K562 (cell line): Measurements from ENCODE around the gene C1orf21.

ENCODE experiments used
- BCOR ChIP-seq: fragments of 450-650 bp; IDR thresholded peaks from 2 replicates; pipeline ENCODE4 v1.6.1; 2016
- EP400 ChIP-seq: fragments of 450-650 bp; IDR thresholded peaks from 2 replicates; pipeline ENCODE4 v1.6.1; 2017; ENCODE audit warnings: antibody characterized with exemption, mild to moderate bottlenecking, moderate library complexity
- RAD21 ChIP-seq, 2 experiments: fragments of 250-450 bp in 1 of 2; fragments of 450-650 bp in 1 of 2; sonication (Bioruptor Pico) in 1 of 2; formaldehyde crosslinking in 1 of 2; IDR thresholded peaks in 1 of 2; conservative IDR thresholded peaks in 1 of 2; 2 replicates each; pipeline versions ENCODE4 v1.4.0 to v1.8.0; 2020 to 2022; ENCODE audit warnings: mild to moderate bottlenecking in 2 of 2, moderate library complexity in 1 of 2
- ZFX ChIP-seq: sonication (generic); formaldehyde crosslinking; IDR thresholded peaks from 2 replicates; pipeline ENCODE4 v1.8.0; 2022; ENCODE audit warnings: mild to moderate bottlenecking, missing genetic modification reagents, moderate library complexity
- TF ChIP-seq, protein P1 (sequence below), 2 experiments: fragments of 450-650 bp in 1 of 2; sonication (generic) in 1 of 2; formaldehyde crosslinking in 1 of 2; IDR thresholded peaks; 2 replicates each; pipeline versions ENCODE4 v1.7.1 to v1.9.0; 2016 to 2022; ENCODE audit warnings: inconsistent platforms in 1 of 2, mild to moderate bottlenecking in 1 of 2, missing genetic modification reagents in 1 of 2

DNA sequence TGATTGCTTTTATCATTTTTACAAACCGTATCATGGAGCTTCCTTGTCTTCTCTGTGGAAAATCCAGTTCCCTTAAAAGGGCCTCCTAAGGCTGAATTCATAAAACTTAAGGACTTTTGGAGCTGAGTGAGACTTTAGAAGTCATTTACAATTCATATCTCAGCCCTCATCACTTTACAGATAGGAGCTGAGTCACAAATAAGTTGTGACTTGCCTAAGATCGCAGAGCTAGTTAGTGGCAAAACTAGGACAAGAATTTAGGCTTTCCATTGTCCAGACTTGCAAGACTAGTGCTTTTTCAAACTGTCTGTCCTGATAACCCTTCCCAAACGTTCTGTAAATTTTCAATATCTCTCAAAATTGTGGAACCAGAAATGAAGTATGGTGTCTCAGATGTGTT lies 37.3 kb downstream of the C1orf21 start:
- TF ChIP-seq BCOR (no peak), RAD21 (CRISPR knock-in tag; conservative IDR thresholded peaks at IDR 0.05 in 1 of 2, IDR thresholded peaks at IDR 0.05 in 1 of 2) (no peak), ZFX (CRISPR knock-in tag) (no peak), EP400 (no peak)
- TF ChIP-seq, protein P1, sequence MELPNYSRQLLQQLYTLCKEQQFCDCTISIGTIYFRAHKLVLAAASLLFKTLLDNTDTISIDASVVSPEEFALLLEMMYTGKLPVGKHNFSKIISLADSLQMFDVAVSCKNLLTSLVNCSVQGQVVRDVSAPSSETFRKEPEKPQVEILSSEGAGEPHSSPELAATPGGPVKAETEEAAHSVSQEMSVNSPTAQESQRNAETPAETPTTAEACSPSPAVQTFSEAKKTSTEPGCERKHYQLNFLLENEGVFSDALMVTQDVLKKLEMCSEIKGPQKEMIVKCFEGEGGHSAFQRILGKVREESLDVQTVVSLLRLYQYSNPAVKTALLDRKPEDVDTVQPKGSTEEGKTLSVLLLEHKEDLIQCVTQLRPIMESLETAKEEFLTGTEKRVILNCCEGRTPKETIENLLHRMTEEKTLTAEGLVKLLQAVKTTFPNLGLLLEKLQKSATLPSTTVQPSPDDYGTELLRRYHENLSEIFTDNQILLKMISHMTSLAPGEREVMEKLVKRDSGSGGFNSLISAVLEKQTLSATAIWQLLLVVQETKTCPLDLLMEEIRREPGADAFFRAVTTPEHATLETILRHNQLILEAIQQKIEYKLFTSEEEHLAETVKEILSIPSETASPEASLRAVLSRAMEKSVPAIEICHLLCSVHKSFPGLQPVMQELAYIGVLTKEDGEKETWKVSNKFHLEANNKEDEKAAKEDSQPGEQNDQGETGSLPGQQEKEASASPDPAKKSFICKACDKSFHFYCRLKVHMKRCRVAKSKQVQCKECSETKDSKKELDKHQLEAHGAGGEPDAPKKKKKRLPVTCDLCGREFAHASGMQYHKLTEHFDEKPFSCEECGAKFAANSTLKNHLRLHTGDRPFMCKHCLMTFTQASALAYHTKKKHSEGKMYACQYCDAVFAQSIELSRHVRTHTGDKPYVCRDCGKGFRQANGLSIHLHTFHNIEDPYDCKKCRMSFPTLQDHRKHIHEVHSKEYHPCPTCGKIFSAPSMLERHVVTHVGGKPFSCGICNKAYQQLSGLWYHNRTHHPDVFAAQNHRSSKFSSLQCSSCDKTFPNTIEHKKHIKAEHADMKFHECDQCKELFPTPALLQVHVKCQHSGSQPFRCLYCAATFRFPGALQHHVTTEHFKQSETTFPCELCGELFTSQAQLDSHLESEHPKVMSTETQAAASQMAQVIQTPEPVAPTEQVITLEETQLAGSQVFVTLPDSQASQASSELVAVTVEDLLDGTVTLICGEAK (IDR thresholded peaks at IDR 0.05) = no peak
- TF ChIP-seq, protein P1 (CRISPR knock-in tag; IDR thresholded peaks at IDR 0.05) = no peak
